Panc1 (cell line): Measurements from ENCODE around the gene PRB3. TPM values are rescaled to one million over a fixed set of nuclear protein-coding genes. Genes with fewer than 3 reads are reported as not detected.

Experiments used
- ATAC-seq: fragments of 200-7000 bp; cut with Tn5 transposase; 2 replicates; pipeline ENCODE4 v1.9.1; 2020; ENCODE audit warnings: mild to moderate bottlenecking, moderate library complexity
- BruUV-seq: library from RNA; stranded (reverse); fragments of 400-500 nt; replicated peaks from 2 replicates; lab custom pipeline; 2021; lab: Mats Ljungman, UMichigan
- CTCF ChIA-PET: fragments of 300-600 bp; sonication (Branson Sonifier 250); formaldehyde crosslinking; loops from one replicate; lab custom pipeline; 2022; ENCODE audit warnings: antibody characterized with exemption; lab: Charles Lee
- POLR2A ChIA-PET: fragments of 300-600 bp; sonication (Branson Sonifier 250); formaldehyde crosslinking; loops from one replicate; lab custom pipeline; 2022; ENCODE audit warnings: antibody characterized with exemption; lab: Charles Lee
- DNase-seq: peaks from one replicate; pipeline ENCODE4 v3.0.0-alpha.2; 2010; ENCODE audit warnings: low read depth, low spot score
- H3K27ac ChIP-seq: 2 replicates; pipeline ENCODE4 v1.5.1; 2011; ENCODE audit warnings: mild to moderate bottlenecking, low read length, inconsistent platforms
- H3K27me3 ChIP-seq: fragments of 200-500 bp; sonication (Bioruptor generic); 2 replicates; pipeline ENCODE4 v1.6.0; 2014; ENCODE audit warnings: low read length, inconsistent platforms; ENCODE audit not compliant: control insufficient read depth, insufficient read depth
- H3K36me3 ChIP-seq: fragments of 200-500 bp; sonication (Bioruptor generic); 2 replicates; pipeline ENCODE4 v1.5.1; 2014; ENCODE audit warnings: inconsistent platforms, mild to moderate bottlenecking, low read length, moderate library complexity; ENCODE audit not compliant: control insufficient read depth, insufficient read depth
- H3K4me1 ChIP-seq: 2 replicates; pipeline ENCODE4 v1.5.1; 2011; ENCODE audit warnings: inconsistent platforms, mild to moderate bottlenecking, low read length, moderate library complexity; ENCODE audit not compliant: control insufficient read depth, insufficient read depth
- H3K4me3 ChIP-seq, 2 experiments: 2 replicates each; pipeline ENCODE4 v1.5.1; 2011 to 2012; ENCODE audit warnings: low read depth in 2 of 2, low read length in 2 of 2, mild to moderate bottlenecking in 2 of 2, inconsistent platforms in 1 of 2, moderate library complexity in 1 of 2
- H3K9me3 ChIP-seq: fragments of 200-500 bp; sonication (Bioruptor generic); 2 replicates; pipeline ENCODE4 v1.5.1; 2014; ENCODE audit warnings: low read depth, mild to moderate bottlenecking, inconsistent platforms, low read length, moderate library complexity; ENCODE audit not compliant: control insufficient read depth, insufficient read depth
- CTCF ChIP-seq: fragments of 450-650 bp; IDR thresholded peaks from 2 replicates; pipeline ENCODE4 v1.5.1; 2017; ENCODE audit warnings: mild to moderate bottlenecking
- POLR2AphosphoS5 ChIP-seq: IDR thresholded peaks from 2 replicates; pipeline ENCODE4 v1.6.1; 2012; ENCODE audit warnings: mild to moderate bottlenecking, low read depth, low read length, moderate library complexity
- REST ChIP-seq, 2 experiments: IDR thresholded peaks; 2 replicates each; pipeline ENCODE4 v1.6.1; 2011 to 2012; ENCODE audit warnings: low read depth in 2 of 2, control low read depth in 1 of 2, low read length in 1 of 2, mild to moderate bottlenecking in 1 of 2, moderate library complexity in 1 of 2; ENCODE audit not compliant: insufficient read depth in 1 of 2
- SIN3A ChIP-seq: IDR thresholded peaks from 2 replicates; pipeline ENCODE4 v1.6.1; 2012; ENCODE audit warnings: low read depth, mild to moderate bottlenecking, low read length, moderate library complexity, borderline replicate concordance; ENCODE audit not compliant: insufficient read depth
- TCF7L2 ChIP-seq: IDR thresholded peaks from 2 replicates; pipeline ENCODE4 v1.6.1; 2011; ENCODE audit warnings: mild to moderate bottlenecking, low read depth, low read length, inconsistent platforms
- in situ Hi-C: cut with HindIII; loops from 2 replicates; pipeline ENCODE4 v1.10.0; 2016; ENCODE audit warnings: low sequenced_read_pairs, low pct_unique_long_range_greater_than_20kb
- intact Hi-C: fragments of 100-400 bp; cut with micrococcal nuclease; formaldehyde crosslinking; loops from one replicate; pipeline ENCODE4 v1.10.0; 2022; ENCODE audit not compliant: unreplicated experiment
- total RNA-seq: library from RNA; stranded (reverse); gene quantifications from one replicate; pipeline ENCODE4 v1.2.1, GENCODE V29; 2021; ENCODE audit not compliant: unreplicated experiment

Gene PRB3
- total RNA-seq, 1 experiment from 2014 or later, result not detected

- DNase-seq (no peak), ATAC-seq (no peak)
- TF ChIP-seq CTCF (no peak), POLR2AphosphoS5 (no peak), REST (IDR thresholded peaks at IDR 0.05; ENCODE audit: insufficient read depth in 1 of 2, low read depth in 2 of 2, low read length in 1 of 2) (no peak), SIN3A (no peak), TCF7L2 (no peak)
- H3K36me3 ChIP-seq, result no peaks in the 10 kb centered on the region
- CTCF ChIA-PET, result interaction anchor here (0.6 kb wide), 1 partner anchor 239 kb away, joined by 3 read pairs; no protein-coding TSS in a partner anchor
- POLR2A ChIA-PET, result no interaction called here
- H3K27ac ChIP-seq, result no peak overlapping the region
- no TSS peak for BruUV-seq
- in situ Hi-C loops (no loop called here), intact Hi-C loops (no loop called here)
- H3K4me3 ChIP-seq, result no peak overlapping the region
- H3K27me3 ChIP-seq, result no peaks in the 10 kb centered on the region
- H3K4me1 ChIP-seq, result no peaks in the 10 kb centered on the region
- H3K9me3 ChIP-seq, result no peaks in the 10 kb centered on the region
Measured at GRCh38 chr12:11246489-11246888, 23.0 kb downstream of the PRB3 start.

- H3K9me3 ChIP-seq, result no peaks in the 10 kb centered on the region
- no TSS peak for BruUV-seq
- DNase-seq, result no peak
- POLR2A ChIA-PET, result no interaction called here
- in situ Hi-C loops, result no loop called here
- H3K4me1 ChIP-seq, result no peaks in the 10 kb centered on the region
- no peaks in the 10 kb centered on the region for H3K36me3 ChIP-seq
- no peak for ATAC-seq
- H3K4me3 ChIP-seq, result no peak overlapping the region
- H3K27me3 ChIP-seq, result no peaks in the 10 kb centered on the region
- no peak overlapping the region for H3K27ac ChIP-seq
- TF ChIP-seq TCF7L2 (no peak), CTCF (no peak), SIN3A (no peak), POLR2AphosphoS5 (no peak), REST (IDR thresholded peaks at IDR 0.05; ENCODE audit: insufficient read depth in 1 of 2, low read depth in 2 of 2, low read length in 1 of 2) (no peak)
- CTCF ChIA-PET, result no interaction called here
- intact Hi-C loops, result no loop called here
Measured at GRCh38 chr12:11242656-11243055, 26.9 kb downstream of the PRB3 start.
